ENCODE results near the gene ERICH3.
A peak's percentile ranks its signal among the peaks of the same experiment; 100 is the strongest.

ERICH3 gene

GRCh38 chr1:74697832-74698231, 24.2 kb upstream of the ERICH3 start:
- TF ChIP-seq CTCF (IDR thresholded peaks at IDR 0.05; ENCODE audit: low read depth, low read length) (no peak), POLR2A (IDR thresholded peaks at IDR 0.05; ENCODE audit: extremely low read depth, insufficient read length) (no peak), MYC (IDR thresholded peaks at IDR 0.05; ENCODE audit: low read depth, low read length) (no peak), MAX (IDR thresholded peaks at IDR 0.05; ENCODE audit: low read depth, low read length) (no peak)
- no peak overlapping the region for H3K4me3 ChIP-seq (ENCODE audit: low read depth, low read length)
- no peak for DNase-seq (ENCODE audit: low read depth)

GRCh38 chr1:74693473-74693872, 19.9 kb upstream of the ERICH3 start:
- no peak for DNase-seq (ENCODE audit: low read depth)
- no peak for TF ChIP-seq POLR2A (IDR thresholded peaks at IDR 0.05; ENCODE audit: extremely low read depth, insufficient read length)
- no peak for TF ChIP-seq MYC (IDR thresholded peaks at IDR 0.05; ENCODE audit: low read depth, low read length)
- TF ChIP-seq MAX (IDR thresholded peaks at IDR 0.05; ENCODE audit: low read depth, low read length) = no peak
- no peak for TF ChIP-seq CTCF (IDR thresholded peaks at IDR 0.05; ENCODE audit: low read depth, low read length)
- H3K4me3 ChIP-seq (ENCODE audit: low read depth, low read length) = no peak overlapping the region

GRCh38 chr1:74690909-74691308, 17.3 kb upstream of the ERICH3 start:
- no peak for DNase-seq (ENCODE audit: low read depth)
- H3K4me3 ChIP-seq (ENCODE audit: low read depth, low read length) = no peak overlapping the region
- TF ChIP-seq MAX (IDR thresholded peaks at IDR 0.05; ENCODE audit: low read depth, low read length) = no peak
- TF ChIP-seq POLR2A (IDR thresholded peaks at IDR 0.05; ENCODE audit: extremely low read depth, insufficient read length) = no peak
- TF ChIP-seq CTCF (IDR thresholded peaks at IDR 0.05; ENCODE audit: low read depth, low read length) = no peak
- no peak for TF ChIP-seq MYC (IDR thresholded peaks at IDR 0.05; ENCODE audit: low read depth, low read length)

- no peak for TF ChIP-seq CTCF (IDR thresholded peaks at IDR 0.05; ENCODE audit: low read depth, low read length)
- TF ChIP-seq POLR2A (IDR thresholded peaks at IDR 0.05; ENCODE audit: extremely low read depth, insufficient read length) = no peak
- no peak for TF ChIP-seq MYC (IDR thresholded peaks at IDR 0.05; ENCODE audit: low read depth, low read length)
- no peak for TF ChIP-seq MAX (IDR thresholded peaks at IDR 0.05; ENCODE audit: low read depth, low read length)
- DNase-seq (ENCODE audit: low read depth) = no peak
- H3K4me3 ChIP-seq (ENCODE audit: low read depth, low read length) = no peak overlapping the region
Measured at GRCh38 chr1:74690364-74690696, 16.7 kb upstream of the ERICH3 start.

- peak; percentile 63 for DNase-seq (ENCODE audit: low read depth)
- TF ChIP-seq CTCF (IDR thresholded peaks at IDR 0.05; ENCODE audit: low read depth, low read length) (peak; percentile 49), MAX (IDR thresholded peaks at IDR 0.05; ENCODE audit: low read depth, low read length) (peak; percentile 12; the same call in 1 of the 2 replicates), MYC (IDR thresholded peaks at IDR 0.05; ENCODE audit: low read depth, low read length) (no peak)
- H3K4me3 ChIP-seq (ENCODE audit: low read depth, low read length) = no peak overlapping the region
Measured at GRCh38 chr1:74689621-74690363, 16.2 kb upstream of the ERICH3 start.
